ENCODE measurements around the gene ISYNA1.

DNA sequence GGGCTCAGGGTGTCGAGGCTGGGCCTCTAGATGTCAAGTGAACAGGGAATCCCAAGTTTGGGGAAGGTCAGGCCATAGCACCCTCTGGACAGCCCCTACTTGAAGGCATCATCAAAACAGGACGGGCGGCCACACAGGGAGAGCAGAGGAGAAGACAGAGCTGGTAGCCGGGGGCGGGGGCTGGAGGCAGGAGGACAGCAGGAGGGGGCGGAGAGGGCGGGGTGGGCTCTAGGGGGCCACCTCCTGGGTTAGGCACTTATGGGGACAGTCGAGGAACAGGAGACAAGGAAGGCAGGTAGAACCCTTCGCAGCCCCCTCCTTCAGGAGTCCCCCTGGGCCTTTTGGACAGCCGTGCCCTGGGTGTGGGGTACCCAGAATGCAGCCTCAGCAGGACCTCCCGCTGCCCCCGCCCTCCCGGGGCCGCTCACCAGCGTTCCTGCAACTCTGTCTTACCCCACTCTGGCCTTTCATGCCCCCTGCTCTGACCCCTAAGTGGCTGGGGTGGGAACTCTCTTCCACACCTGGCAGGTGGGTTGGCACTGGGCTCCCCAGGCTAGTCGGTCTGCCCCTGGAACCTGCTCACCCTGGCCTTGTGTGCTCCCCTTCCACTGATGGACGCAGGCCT is 12.9 kb downstream of the ISYNA1 start:
- TF ChIP-seq, protein P1, sequence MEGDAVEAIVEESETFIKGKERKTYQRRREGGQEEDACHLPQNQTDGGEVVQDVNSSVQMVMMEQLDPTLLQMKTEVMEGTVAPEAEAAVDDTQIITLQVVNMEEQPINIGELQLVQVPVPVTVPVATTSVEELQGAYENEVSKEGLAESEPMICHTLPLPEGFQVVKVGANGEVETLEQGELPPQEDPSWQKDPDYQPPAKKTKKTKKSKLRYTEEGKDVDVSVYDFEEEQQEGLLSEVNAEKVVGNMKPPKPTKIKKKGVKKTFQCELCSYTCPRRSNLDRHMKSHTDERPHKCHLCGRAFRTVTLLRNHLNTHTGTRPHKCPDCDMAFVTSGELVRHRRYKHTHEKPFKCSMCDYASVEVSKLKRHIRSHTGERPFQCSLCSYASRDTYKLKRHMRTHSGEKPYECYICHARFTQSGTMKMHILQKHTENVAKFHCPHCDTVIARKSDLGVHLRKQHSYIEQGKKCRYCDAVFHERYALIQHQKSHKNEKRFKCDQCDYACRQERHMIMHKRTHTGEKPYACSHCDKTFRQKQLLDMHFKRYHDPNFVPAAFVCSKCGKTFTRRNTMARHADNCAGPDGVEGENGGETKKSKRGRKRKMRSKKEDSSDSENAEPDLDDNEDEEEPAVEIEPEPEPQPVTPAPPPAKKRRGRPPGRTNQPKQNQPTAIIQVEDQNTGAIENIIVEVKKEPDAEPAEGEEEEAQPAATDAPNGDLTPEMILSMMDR (IDR thresholded peaks at IDR 0.05) = no peak
- TF ChIP-seq EP300 (IDR thresholded peaks at IDR 0.05) (no peak), POLR2A (IDR thresholded peaks at IDR 0.05) (no peak), POLR2AphosphoS5 (IDR thresholded peaks at IDR 0.05) (no peak)
